Neutrophil (primary cell): ENCODE results near the gene CHRNA4.
"Not testable (repeated sequence)": the region's sequence is repeated elsewhere in the genome, so short reads cannot be mapped to it uniquely, and the experiment has no call there.

Experiments
- H3K27ac ChIP-seq: fragments of 200-600 bp; sonication (generic); 2 replicates; pipeline ENCODE4 v1.5.1; 2016; ENCODE audit warnings: mild to moderate bottlenecking, moderate library complexity
- H3K27me3 ChIP-seq: fragments of 200-600 bp; sonication (generic); 2 replicates; pipeline ENCODE4 v1.6.0; 2016; ENCODE audit warnings: mild to moderate bottlenecking
- H3K36me3 ChIP-seq: fragments of 200-600 bp; sonication (generic); 2 replicates; pipeline ENCODE4 v1.5.1; 2017
- H3K4me1 ChIP-seq, 2 experiments: fragments of 200-600 bp in 1 of 2; sonication (generic) in 1 of 2; 1 replicate in 1 of 2; 2 replicates in 1 of 2; pipeline versions ENCODE4 v1.5.1 to v1.6.1; 2013 to 2016; ENCODE audit warnings: low read depth in 1 of 2, low read length in 1 of 2, mild to moderate bottlenecking in 1 of 2, moderate library complexity in 1 of 2; ENCODE audit not compliant: control insufficient read depth in 1 of 2, insufficient read depth in 1 of 2
- H3K4me3 ChIP-seq, 2 experiments: fragments of 200-600 bp in 1 of 2; sonication (generic) in 1 of 2; 1 replicate in 1 of 2; 2 replicates in 1 of 2; pipeline ENCODE4 v1.5.1; 2013 to 2016; ENCODE audit warnings: low read depth in 1 of 2, low read length in 1 of 2, mild to moderate bottlenecking in 1 of 2, moderate library complexity in 1 of 2
- H3K9me3 ChIP-seq: fragments of 200-600 bp; sonication (generic); 2 replicates; pipeline ENCODE4 v1.5.1; 2016
- CTCF ChIP-seq: fragments of 200-600 bp; sonication (generic); IDR thresholded peaks from 2 replicates; pipeline ENCODE4 v1.5.1; 2016; ENCODE audit warnings: antibody characterized with exemption

CHRNA4 gene

DNA sequence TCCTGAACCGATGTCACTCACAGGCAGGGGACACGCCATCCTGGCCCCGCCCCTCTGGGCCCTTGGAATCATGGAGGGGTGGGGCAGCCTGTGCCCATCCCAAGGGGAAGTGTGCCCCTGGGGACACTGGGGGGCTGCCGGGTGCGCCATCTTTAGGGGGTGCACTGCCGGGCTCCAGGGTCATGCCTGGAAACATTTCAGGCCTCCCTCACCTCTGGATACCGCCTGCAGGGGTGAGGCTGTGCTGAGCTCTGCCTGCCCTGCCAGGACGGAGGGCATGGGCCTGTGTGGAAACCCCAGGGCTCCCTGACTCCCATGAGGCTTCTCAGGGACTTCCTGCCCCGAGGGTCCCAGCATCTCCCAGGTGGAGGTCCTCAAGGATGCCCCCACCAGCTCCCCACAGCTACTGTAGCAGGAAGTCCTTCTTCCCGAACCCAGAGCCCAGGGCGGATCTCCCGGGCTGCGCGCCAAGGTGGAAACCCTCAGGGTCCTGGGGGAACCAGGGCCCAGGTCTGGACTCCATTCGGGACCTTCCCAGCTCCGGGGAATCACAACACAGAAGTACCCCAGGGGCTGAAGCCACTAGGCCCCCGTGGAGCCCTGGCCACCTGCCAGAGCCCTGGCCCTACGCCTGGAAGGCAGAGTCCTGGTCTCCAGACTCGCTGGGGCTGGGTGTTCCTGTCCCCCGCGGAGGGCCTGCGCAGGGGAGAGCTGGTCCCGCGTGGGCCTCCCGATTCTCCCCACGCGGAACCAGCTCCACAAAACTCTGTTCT is 15.6 kb downstream of the CHRNA4 start:
- TF ChIP-seq CTCF: no peak
- H3K4me3 ChIP-seq: no peak overlapping the region
- H3K4me1 ChIP-seq: no peaks in the 10 kb centered on the region
- no peak overlapping the region for H3K27ac ChIP-seq
- peaks cover 4% of the 10 kb centered on the region for H3K27me3 ChIP-seq
- no peaks in the 10 kb centered on the region for H3K36me3 ChIP-seq
- no peaks in the 10 kb centered on the region for H3K9me3 ChIP-seq

DNA sequence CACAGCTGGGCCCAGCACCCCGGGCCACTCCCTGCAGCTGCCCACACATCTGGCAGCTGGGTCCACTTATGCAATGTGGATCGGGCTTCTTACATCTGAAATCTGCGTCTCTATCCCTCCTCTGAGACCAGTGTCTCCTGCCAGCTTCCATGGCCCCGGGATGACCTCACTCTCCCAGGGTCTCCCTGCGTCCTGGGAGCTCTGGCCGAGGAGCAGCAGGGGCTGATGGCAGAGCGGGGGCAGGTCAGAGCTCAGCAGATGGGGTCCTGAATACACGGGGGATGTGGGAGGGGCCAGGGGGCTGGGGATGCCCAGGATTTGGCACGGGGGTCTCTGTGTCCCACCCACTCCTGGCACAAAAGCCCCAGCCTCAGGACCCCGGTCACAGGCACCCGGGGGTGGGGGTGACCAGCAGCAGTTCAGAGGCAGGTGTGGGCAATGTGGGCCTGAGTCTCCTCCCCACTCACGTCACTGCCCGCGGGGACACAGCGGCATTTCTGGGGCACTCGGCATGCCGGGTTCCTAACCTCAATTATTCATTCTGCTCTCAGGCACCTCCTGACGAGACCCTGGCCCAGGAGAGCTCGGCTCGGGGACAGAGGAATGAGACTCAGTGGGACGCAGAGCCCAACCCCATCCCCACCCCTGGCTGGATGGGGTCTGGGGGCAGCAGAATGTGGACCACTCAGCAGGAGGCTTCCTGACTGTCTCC is 16.4 kb downstream of the CHRNA4 start:
- Histone ChIP-seq H3K9me3 (no peaks in the 10 kb centered on the region), H3K27me3 (peaks cover 4% of the 10 kb centered on the region), H3K4me1 (no peaks in the 10 kb centered on the region), H3K36me3 (no peaks in the 10 kb centered on the region), H3K4me3 (no peak overlapping the region), H3K27ac (no peak overlapping the region)
- TF ChIP-seq CTCF: no peak

GRCh38 chr20:63343460-63344445 is 17.4 kb downstream of the CHRNA4 start:
- Histone ChIP-seq H3K4me1 (no peaks in the 10 kb centered on the region), H3K27ac (no peak overlapping the region), H3K36me3 (no peaks in the 10 kb centered on the region), H3K4me3 (no peak overlapping the region), H3K27me3 (peaks cover 4% of the 10 kb centered on the region), H3K9me3 (peaks cover 4% of the 10 kb centered on the region)
- TF ChIP-seq CTCF: no peak

DNA sequence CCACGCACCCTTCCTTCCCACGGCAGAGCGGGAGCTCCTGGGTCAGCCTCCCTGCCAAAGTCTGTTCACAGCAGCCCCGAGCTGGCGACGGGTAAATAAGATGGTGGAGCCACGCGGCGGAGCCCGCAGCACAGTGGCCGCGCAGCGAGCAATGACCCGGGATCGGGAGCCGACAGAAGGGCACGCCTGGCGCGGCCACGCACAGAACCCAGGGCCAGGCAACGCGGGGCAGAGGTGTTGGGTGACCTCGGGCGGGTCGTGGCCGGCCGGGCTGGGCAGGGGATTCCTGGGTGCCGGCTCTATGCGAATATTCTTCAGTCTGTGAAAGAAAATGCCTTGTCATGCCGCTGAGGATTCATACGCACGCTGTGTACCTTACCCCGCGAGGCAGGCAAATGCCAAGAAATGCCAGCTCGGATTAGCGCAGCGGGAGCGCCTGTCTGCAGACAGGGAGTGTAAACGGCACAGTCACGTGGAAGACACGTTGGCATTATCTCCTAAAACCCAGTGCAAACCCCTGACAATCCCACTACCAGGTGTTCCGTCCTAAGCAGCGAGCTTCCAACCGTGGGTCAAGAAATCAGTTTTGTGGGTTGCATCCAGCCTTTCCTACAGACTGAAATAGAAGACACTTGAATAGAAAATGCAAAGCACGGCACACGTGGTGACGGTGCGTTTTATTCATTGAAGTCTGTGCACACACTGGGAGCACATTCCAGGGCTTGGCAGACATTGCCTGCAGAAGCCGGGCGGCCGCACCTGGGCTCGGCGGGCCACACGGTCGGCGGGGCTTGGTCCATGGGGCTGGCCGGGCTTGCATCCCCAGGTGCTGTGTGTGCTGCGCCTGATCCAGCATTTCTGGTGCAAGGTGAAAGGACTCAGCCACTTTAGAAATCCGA is 18.3 kb downstream of the CHRNA4 start:
- no peak overlapping the region for H3K4me3 ChIP-seq
- TF ChIP-seq CTCF: no peak
- H3K36me3 ChIP-seq: no peaks in the 10 kb centered on the region
- peaks cover 4% of the 10 kb centered on the region for H3K9me3 ChIP-seq
- no peaks in the 10 kb centered on the region for H3K4me1 ChIP-seq
- peaks cover 4% of the 10 kb centered on the region for H3K27me3 ChIP-seq
- H3K27ac ChIP-seq: no peak overlapping the region

- not testable (repeated sequence) for H3K27me3 ChIP-seq, H3K36me3 ChIP-seq
Observed at GRCh38 chr20:63340158-63340688, 20.9 kb downstream of the CHRNA4 start.

GRCh38 chr20:63339154-63340094 is 21.7 kb downstream of the CHRNA4 start:
- not testable (repeated sequence) for H3K27me3 ChIP-seq, H3K4me3 ChIP-seq, H3K27ac ChIP-seq

More at GRCh38 chr20:63340158-63340688, 20.9 kb downstream of the CHRNA4 start:
- H3K4me1 ChIP-seq, H3K4me3 ChIP-seq, H3K9me3 ChIP-seq, H3K27ac ChIP-seq: not testable (repeated sequence)

More at GRCh38 chr20:63339154-63340094, 21.7 kb downstream of the CHRNA4 start:
- H3K9me3 ChIP-seq, H3K4me1 ChIP-seq, H3K36me3 ChIP-seq: not testable (repeated sequence)
